ENCODE results near the gene CLDN1. TPM values are rescaled to one million over a fixed set of nuclear protein-coding genes. Genes with fewer than 3 reads are reported as not detected.
"Not testable (repeated sequence)": the region's sequence is repeated elsewhere in the genome, so short reads cannot be mapped to it uniquely, and the experiment has no call there.

Gene CLDN1
- total RNA-seq, 1 experiment from 2014 or later = 115 TPM

DNA sequence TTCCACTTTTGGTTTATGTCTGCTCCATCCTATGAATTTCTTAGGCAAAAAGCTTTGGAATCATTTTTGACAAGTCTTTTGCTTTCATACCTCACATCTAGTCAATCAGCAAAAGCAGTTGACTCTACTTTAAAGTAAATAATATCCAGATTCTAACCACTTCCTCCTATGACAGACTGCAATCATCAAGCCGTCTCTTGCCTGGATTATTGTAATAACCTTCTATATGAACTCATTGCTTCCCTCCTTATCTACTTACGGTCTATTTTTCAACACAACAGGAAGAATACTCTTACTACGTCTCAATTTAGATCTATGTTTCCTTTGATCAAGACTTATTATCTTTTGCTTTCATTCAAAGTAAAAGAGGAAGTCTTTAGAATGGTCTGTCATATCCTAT is 20.7 kb downstream of the CLDN1 start:
- no peak for DNase-seq (ENCODE audit: extremely low read depth, low read depth)

DNA sequence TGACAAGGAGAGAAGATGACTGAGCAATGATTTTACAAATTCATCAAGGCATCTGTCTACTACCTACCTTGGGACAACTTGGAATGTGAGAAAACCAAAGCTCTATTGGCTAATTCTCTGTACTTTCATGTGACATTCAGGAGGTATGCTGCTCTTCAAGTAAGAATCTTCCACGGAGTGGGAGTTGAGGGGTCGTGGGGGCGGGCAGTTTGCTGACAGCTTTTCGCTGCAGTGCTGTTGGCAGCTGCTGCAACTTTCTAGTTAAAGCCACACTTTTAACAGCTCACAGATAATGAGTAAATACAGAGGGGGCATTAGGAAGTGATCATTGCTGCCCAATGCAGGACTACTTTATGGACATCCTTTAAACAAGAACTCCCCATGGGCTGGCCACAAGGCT is 22.3 kb downstream of the CLDN1 start:
- DNase-seq (ENCODE audit: extremely low read depth, low read depth) = no peak

- DNase-seq (ENCODE audit: extremely low read depth, low read depth) = no peak
Observed at GRCh38 chr3:190294030-190294429, 28.2 kb downstream of the CLDN1 start.

GRCh38 chr3:190293621-190294020 is 28.6 kb downstream of the CLDN1 start:
- no peak for DNase-seq (ENCODE audit: extremely low read depth, low read depth)

GRCh38 chr3:190291994-190292584 is 30.2 kb downstream of the CLDN1 start:
- DNase-seq (ENCODE audit: extremely low read depth, low read depth) = no peak

DNA sequence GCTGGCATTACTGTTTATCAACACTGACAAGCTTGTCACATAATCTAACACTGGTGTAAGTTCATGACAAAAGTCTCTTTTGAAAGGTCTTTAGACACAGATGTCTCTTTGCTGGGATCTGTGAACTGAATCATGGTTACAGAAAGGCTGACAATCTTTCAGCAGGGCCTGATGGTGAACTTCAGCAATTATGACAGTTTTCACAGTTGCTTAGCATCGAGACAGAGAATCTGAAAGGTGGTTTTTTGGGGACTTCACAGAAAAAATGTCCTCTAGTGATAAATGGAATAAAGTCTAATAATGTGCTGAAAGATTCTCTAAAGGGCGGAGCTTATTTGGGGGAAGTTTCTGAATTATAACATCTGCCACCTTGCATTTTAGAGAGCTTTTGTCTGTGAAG is 32.3 kb downstream of the CLDN1 start:
- DNase-seq (ENCODE audit: extremely low read depth, low read depth) = no peak

- DNase-seq (ENCODE audit: extremely low read depth, low read depth) = no peak
Observed at GRCh38 chr3:190288836-190289235, 33.4 kb downstream of the CLDN1 start.

DNA sequence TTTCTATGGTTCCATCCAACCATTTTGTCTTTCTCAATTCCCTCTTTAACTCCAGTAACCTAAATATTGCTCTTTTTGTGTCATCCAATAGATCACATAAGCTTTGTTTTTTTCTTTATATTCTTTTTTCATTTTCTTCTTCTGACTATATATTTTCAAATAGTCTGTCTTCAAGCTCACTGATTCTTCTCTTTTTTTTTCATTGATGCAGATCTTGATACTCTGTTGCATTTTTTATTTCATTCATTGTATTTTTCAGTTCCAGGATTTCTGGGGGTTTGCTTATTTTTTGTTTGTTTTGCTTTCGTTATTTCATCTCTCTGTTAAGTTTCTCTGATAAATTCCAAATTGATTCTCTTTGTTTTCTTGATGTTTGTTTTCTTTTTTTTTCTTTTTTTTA is 36.2 kb downstream of the CLDN1 start:
- DNase-seq (ENCODE audit: extremely low read depth, low read depth) = no peak

DNA sequence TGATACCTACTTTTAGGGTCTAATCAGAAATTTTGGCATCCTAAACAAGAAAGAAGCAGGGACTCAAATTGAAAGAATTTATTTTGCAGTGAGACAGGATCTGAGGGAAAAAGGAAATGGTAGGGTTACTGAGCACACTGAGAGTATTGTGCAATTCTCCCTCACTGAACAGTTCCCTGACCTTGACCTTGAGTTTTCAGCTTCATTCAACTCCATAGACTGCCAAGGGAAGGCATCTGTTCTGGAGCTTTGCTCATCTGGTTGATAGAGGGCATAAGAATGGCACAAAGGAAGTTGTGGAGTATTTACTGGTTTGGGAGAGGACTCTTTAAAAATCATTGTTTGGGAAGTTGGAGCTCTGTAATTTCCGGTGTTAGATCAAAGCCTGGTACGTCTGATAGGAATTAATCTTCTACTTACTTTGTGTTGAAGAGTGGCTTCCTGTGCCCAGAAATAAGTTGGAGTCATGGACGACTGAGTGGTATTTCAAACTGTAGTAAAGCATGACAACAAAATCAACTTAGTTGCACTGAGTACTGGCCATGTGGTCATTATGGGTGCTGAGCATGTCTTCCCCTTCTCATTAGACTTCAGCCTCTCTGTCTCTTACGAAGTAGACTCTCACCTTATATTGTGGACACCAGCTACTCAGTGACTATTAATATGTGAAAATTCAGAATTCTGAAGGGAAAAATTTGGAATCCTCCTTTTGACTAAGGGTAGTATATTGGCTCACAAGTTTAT is 40.8 kb downstream of the CLDN1 start:
- no peak for DNase-seq (ENCODE audit: extremely low read depth, low read depth)

- DNase-seq (ENCODE audit: extremely low read depth, low read depth) = no peak
Observed at GRCh38 chr3:190279690-190280089, 42.6 kb downstream of the CLDN1 start.

GRCh38 chr3:190272747-190273146 is 49.5 kb downstream of the CLDN1 start:
- no peak for DNase-seq (ENCODE audit: extremely low read depth, low read depth)

DNA sequence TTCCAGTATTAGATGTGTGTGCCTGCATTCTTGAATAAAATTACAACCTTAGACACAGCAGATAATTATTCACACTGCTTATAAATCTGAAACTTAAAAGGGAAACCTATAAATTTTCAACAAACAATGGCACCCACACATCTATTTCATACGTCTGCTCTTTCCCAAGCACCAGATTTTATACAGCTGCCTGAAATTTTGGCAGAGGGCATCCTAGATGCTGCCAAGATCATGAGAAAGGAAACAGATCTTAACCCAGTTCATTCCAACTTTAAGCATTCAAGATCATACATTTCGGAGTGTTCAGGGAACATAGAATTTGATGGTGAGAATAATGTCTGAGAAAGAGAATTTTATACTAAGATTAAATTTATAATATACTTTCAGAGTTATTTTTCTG is 53.1 kb downstream of the CLDN1 start:
- DNase-seq (ENCODE audit: extremely low read depth, low read depth) = no peak

DNA sequence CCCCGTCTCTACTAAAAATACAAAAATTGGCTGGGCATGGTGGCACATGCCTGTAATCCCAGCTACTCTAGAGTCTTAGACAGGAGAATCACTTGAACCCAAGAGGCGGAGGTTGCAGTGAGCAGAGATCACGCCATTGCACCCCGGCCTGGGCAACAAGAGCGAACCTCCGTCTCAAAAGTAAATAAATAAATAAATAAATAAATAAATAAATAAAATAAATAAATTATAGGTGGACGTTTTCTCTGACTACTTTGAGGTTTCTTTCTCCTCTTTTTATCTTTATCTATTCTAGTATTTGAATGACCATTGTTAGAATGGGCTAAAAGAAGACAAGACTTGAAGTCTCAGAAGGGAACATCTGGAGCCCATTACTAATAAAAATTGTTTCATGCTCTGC is 54.8 kb downstream of the CLDN1 start:
- not testable (repeated sequence) for DNase-seq (ENCODE audit: extremely low read depth, low read depth)

GRCh38 chr3:190266913-190267290 is 55.3 kb downstream of the CLDN1 start:
- no peak for DNase-seq (ENCODE audit: extremely low read depth, low read depth)

DNA sequence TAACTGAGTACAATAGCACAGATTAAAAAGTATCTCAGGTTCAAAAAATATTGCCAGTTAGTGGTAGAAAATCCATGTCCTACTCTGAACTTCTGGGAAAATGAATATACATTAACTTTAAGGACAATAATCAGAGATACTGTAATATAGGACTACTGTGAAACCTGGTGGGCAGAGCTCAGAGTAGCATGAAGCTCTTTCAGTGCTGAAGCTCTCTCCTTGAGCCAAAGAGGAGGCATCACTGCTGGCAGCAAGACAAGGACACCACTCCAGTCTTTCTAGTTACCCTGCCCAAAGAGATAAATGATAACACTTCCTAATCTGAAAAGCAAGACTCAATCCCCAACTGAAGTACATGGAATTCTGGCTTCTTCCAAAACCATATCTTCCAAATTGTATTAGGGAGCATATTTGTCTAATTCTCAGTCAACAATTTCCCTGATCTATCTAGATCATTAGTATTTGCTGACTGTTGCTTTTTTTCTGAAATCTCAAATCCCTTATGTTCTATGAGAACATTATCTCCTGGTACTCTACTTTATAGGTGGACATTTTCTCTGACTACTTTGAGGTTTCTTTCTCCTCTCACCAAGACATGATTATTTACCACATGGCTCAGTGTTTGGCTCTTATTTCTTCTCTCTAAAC is 55.9 kb downstream of the CLDN1 start:
- DNase-seq (ENCODE audit: extremely low read depth, low read depth) = no peak

GRCh38 chr3:190265796-190266195 is 56.5 kb downstream of the CLDN1 start:
- no peak for DNase-seq (ENCODE audit: extremely low read depth, low read depth)

DNA sequence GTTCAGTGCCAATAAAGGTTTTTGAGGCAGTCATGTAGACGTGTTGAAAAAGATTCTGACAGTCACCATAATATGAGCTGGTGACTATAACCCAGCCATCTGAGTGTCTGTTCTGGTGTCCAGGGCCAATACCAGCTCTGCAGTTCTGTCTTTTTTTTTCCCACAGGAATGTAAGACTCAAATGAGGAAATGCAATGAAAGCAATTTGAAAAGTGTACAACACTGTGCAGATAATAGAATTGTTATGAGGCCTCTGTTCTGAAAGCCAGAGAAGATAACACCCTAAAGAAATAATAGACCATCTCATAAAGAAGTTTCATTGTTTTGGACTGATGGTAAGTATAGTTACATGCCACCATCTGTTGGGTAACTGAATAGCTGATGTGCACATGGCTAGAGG is 57.1 kb downstream of the CLDN1 start:
- no peak for DNase-seq (ENCODE audit: extremely low read depth, low read depth)

DNA sequence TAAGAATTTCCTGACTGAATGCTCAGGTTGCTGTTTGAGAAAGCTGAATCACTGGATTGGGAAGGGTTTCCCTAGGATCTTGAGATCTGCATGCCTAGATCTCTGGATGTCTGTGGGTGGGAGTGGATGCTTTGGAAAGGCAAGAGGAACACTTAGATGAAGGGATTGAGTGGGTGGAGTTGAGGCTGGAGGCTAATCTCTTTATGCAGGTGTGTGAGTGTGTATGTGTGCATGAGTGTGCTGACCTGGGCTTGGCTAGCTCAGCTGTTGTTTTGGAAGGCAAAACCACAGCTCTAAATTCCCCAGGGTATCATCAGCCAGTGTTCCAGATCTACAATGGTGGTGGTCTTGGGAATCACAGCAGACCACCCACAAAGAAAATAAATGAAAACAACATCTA is 60.5 kb downstream of the CLDN1 start:
- DNase-seq (ENCODE audit: extremely low read depth, low read depth) = no peak

DNA sequence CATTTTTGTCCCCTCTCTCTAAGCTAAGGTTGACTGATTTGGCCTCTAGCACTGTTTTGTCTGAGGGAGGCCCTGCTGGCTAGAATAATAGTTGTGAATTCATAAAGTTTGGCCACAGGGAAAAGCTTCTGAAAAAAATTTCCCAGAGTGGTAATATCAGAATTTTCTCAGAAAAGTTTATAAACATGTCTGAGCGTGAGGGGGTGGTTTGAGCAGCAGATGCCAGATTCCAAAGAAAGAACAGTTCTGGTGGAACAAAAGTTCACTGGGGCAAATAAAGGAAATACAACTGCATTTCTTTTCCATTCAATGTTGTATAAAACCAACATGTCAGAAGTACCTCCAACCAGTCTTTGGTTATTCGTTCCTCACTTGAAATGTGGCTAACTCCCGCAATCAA is 61.2 kb downstream of the CLDN1 start:
- no peak for DNase-seq (ENCODE audit: extremely low read depth, low read depth)

- DNase-seq (ENCODE audit: extremely low read depth, low read depth) = no peak
Observed at GRCh38 chr3:190260301-190260700, 61.9 kb downstream of the CLDN1 start.

DNA sequence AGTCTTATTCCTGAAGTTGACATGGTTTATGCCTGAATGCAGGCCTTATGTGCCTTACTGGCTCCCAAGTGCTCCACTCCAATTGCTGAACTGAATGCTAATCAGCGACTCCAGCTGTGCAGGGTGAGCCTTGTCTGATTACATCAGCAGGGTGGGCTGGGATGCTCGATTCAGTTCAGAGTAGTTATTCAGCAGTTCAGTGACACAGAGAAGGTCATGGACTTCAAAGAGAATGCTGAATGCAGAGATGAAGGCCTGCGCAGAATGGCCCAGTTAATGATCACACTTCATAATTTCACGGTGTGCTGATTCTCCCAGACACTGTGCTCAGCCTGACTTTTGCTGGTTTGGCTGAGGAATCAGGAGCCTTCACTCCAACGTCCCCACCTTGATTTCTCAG is 63.6 kb downstream of the CLDN1 start:
- DNase-seq (ENCODE audit: extremely low read depth, low read depth) = no peak
